Uterus (tissue), 2 donors: ENCODE data around the gene CD8A.
"Not testable (repeated sequence)": the region's sequence is repeated elsewhere in the genome, so short reads cannot be mapped to it uniquely, and the experiment has no call there.

Experiments used
- POLR2A ChIP-seq, 2 donors: fragments of 450-650 bp; IDR thresholded peaks; one replicate each; pipeline ENCODE4 v1.6.1; 2016; ENCODE audit warnings: antibody characterized with exemption in 2 of 2, mild to moderate bottlenecking in 1 of 2, moderate library complexity in 1 of 2
- TF ChIP-seq, protein P1 (sequence below), 4 experiments: fragments of 200-600 bp in 2 of 4; fragments of 450-650 bp in 2 of 4; sonication (generic) in 2 of 4; IDR thresholded peaks; one replicate each; pipeline ENCODE4 v1.5.1; 2016 to 2019; ENCODE audit warnings: antibody characterized with exemption in 4 of 4, mild to moderate bottlenecking in 2 of 4, moderate library complexity in 1 of 4

DNA sequence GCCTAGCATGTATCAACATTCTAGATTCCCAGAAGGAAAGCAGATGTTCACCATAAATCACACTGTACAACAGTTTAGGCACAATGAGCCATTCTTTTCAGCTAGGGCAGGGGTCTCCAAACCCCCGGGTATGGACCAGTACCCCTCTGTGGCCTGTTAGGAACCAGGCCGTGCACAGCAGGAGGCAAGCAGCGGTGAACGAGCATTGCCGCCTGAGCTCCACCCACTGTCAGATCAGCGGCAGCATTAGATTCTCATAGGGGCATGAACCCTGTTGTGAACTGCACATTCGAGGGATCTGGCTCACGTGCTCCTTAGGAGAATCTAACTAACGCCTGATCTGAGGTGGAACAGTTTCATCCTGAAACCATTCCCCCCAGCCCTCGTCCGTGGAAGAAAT is 50.8 kb downstream of the CD8A start:
- TF ChIP-seq, protein P1, sequence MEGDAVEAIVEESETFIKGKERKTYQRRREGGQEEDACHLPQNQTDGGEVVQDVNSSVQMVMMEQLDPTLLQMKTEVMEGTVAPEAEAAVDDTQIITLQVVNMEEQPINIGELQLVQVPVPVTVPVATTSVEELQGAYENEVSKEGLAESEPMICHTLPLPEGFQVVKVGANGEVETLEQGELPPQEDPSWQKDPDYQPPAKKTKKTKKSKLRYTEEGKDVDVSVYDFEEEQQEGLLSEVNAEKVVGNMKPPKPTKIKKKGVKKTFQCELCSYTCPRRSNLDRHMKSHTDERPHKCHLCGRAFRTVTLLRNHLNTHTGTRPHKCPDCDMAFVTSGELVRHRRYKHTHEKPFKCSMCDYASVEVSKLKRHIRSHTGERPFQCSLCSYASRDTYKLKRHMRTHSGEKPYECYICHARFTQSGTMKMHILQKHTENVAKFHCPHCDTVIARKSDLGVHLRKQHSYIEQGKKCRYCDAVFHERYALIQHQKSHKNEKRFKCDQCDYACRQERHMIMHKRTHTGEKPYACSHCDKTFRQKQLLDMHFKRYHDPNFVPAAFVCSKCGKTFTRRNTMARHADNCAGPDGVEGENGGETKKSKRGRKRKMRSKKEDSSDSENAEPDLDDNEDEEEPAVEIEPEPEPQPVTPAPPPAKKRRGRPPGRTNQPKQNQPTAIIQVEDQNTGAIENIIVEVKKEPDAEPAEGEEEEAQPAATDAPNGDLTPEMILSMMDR (IDR thresholded peaks at IDR 0.05), result not testable (repeated sequence)
- TF ChIP-seq POLR2A (IDR thresholded peaks at IDR 0.05), result not testable (repeated sequence)
